CD4-positive, alpha-beta T cell (primary cell): Measurements from ENCODE around the gene CORO7. TPM values are rescaled to one million over a fixed set of nuclear protein-coding genes. Genes with fewer than 3 reads are reported as not detected.

Experiments
- ATAC-seq: fragments of 200-7000 bp; cut with Tn5 transposase; one replicate; pipeline ENCODE4 v1.10.0; 2022; ENCODE audit warnings: mild to moderate bottlenecking; ENCODE audit not compliant: poor library complexity
- CTCF ChIA-PET: fragments of 350-600 bp; sonication (Branson Sonifier 250); formaldehyde crosslinking; loops from one replicate; lab custom pipeline; 2021; ENCODE audit warnings: antibody characterized with exemption, inconsistent platforms; lab: Charles Lee
- POLR2A ChIA-PET: fragments of 350-600 bp; sonication (Branson Sonifier 250); formaldehyde crosslinking; loops from one replicate; lab custom pipeline; 2021; ENCODE audit warnings: antibody characterized with exemption, inconsistent platforms; lab: Charles Lee
- DNase-seq, 14 experiments: peaks; one replicate each; pipeline ENCODE4 v3.0.0-alpha.2; 2013 to 2020; ENCODE audit warnings: mixed read lengths in 2 of 14
- H3K27ac ChIP-seq, 2 donors: one replicate each; pipeline versions ENCODE4 v1.5.1 to v1.7.0; 2013; ENCODE audit warnings: low read length in 2 of 2, low read depth in 1 of 2, mild to moderate bottlenecking in 1 of 2
- H3K27me3 ChIP-seq, 2 experiments: 1 replicate in 1 of 2; 2 replicates in 1 of 2; pipeline versions ENCODE4 v1.6.1 to v1.7.0; 2013; ENCODE audit warnings: low read length in 2 of 2, control low read depth in 1 of 2, mild to moderate bottlenecking in 1 of 2, moderate library complexity in 1 of 2; ENCODE audit not compliant: insufficient read depth in 2 of 2, control insufficient read depth in 1 of 2
- H3K36me3 ChIP-seq: one replicate; pipeline ENCODE4 v1.6.1; 2013; ENCODE audit warnings: low read length, control low read depth; ENCODE audit not compliant: insufficient read depth
- H3K4me1 ChIP-seq: one replicate; pipeline ENCODE4 v1.6.1; 2013; ENCODE audit warnings: low read length, control low read depth; ENCODE audit not compliant: insufficient read depth
- H3K4me3 ChIP-seq: one replicate; pipeline ENCODE4 v1.5.1; 2013; ENCODE audit warnings: mild to moderate bottlenecking, low read length, moderate library complexity
- H3K9me3 ChIP-seq, 2 experiments: 1 replicate in 1 of 2; 2 replicates in 1 of 2; pipeline versions ENCODE4 v1.6.1 to v1.7.0; 2013; ENCODE audit warnings: low read length in 2 of 2, mild to moderate bottlenecking in 2 of 2, control low read depth in 1 of 2, moderate library complexity in 1 of 2; ENCODE audit not compliant: control insufficient read depth in 1 of 2, insufficient read depth in 1 of 2
- H3K27ac Mint-ChIP-seq: one replicate; pipeline ENCODE4 v1.8.0; 2020; ENCODE audit warnings: mixed read lengths
- H3K27me3 Mint-ChIP-seq: one replicate; pipeline ENCODE4 v1.8.0; 2021; ENCODE audit warnings: mixed read lengths
- H3K36me3 Mint-ChIP-seq: one replicate; pipeline ENCODE4 v1.8.0; 2021; ENCODE audit warnings: low read depth, mixed read lengths
- H3K4me1 Mint-ChIP-seq: one replicate; pipeline ENCODE4 v1.8.0; 2021; ENCODE audit warnings: low read depth, mixed read lengths
- H3K4me3 Mint-ChIP-seq: one replicate; pipeline ENCODE4 v1.8.0; 2020; ENCODE audit warnings: mild to moderate bottlenecking, mixed read lengths
- H3K9me3 Mint-ChIP-seq: one replicate; pipeline ENCODE4 v1.8.0; 2020; ENCODE audit warnings: mixed read lengths
- intact Hi-C, 2 experiments: fragments of 100-400 bp; cut with DNase I in 1 of 2; cut with micrococcal nuclease in 1 of 2; formaldehyde crosslinking; loops; one replicate each; pipeline versions ENCODE4 v1.15.1 to v1.9.0; 2023 to 2025; cut with DNase I, micrococcal nuclease
- total RNA-seq, 174 experiments: library from RNA in 2 of 174; stranded (reverse) in 2 of 174; gene quantifications; one replicate each; pipeline ENCODE4 v1.2.3 and lab custom pipeline; 2021 to 2026
- TF ChIP-seq, protein P1 (sequence below): fragments of 200-600 bp; IDR thresholded peaks from one replicate; pipeline ENCODE4 v1.8.0; 2022; ENCODE audit warnings: antibody characterized with exemption, mild to moderate bottlenecking

CORO7 gene
- total RNA-seq, 2 experiments from 2014 or later: 801 to 805 TPM

- DNase-seq (peak; percentile 95 to 100 (median 97)), ATAC-seq (peak; percentile 85)
- peaks cover 42% of the 10 kb centered on the region for H3K4me1 ChIP-seq
- no peaks in the 10 kb centered on the region for H3K27me3 Mint-ChIP-seq
- H3K4me3 Mint-ChIP-seq: peak within 1 kb of the TSS; percentile 98
- peak within 1 kb of the TSS; percentile 69 to 71 for H3K27ac ChIP-seq
- peak within 1 kb of the TSS; percentile 94 for H3K27ac Mint-ChIP-seq
- peak within 1 kb of the TSS; percentile 96 for H3K4me3 ChIP-seq
- H3K36me3 ChIP-seq: peaks cover 21% of the 10 kb centered on the region
- CTCF ChIA-PET: interaction anchor here (1.0 to 2.0 kb wide), 4 partner anchors 8 to 97 kb away, joined by 3 to 10 read pairs (median 4); no protein-coding TSS in a partner anchor
- intact Hi-C loops: loop anchor here in 1 of 2 experiments (1.0 to 10.0 kb wide), 4 partner anchors 44 to 264 kb away; partner anchors contain the start of genes CORO7, TFAP4 and UBALD1
- TF ChIP-seq, protein P1, sequence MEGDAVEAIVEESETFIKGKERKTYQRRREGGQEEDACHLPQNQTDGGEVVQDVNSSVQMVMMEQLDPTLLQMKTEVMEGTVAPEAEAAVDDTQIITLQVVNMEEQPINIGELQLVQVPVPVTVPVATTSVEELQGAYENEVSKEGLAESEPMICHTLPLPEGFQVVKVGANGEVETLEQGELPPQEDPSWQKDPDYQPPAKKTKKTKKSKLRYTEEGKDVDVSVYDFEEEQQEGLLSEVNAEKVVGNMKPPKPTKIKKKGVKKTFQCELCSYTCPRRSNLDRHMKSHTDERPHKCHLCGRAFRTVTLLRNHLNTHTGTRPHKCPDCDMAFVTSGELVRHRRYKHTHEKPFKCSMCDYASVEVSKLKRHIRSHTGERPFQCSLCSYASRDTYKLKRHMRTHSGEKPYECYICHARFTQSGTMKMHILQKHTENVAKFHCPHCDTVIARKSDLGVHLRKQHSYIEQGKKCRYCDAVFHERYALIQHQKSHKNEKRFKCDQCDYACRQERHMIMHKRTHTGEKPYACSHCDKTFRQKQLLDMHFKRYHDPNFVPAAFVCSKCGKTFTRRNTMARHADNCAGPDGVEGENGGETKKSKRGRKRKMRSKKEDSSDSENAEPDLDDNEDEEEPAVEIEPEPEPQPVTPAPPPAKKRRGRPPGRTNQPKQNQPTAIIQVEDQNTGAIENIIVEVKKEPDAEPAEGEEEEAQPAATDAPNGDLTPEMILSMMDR: no peak
- POLR2A ChIA-PET: interaction anchor here (0.7 to 2.1 kb wide), 7 partner anchors 9 to 234 kb away, joined by 3 to 10 read pairs (median 4); partner anchors contain the start of gene TFAP4
- no peaks in the 10 kb centered on the region for H3K9me3 Mint-ChIP-seq
- H3K9me3 ChIP-seq: no peaks in the 10 kb centered on the region
- peaks cover 27% of the 10 kb centered on the region for H3K4me1 Mint-ChIP-seq
- H3K36me3 Mint-ChIP-seq: peaks cover 28% of the 10 kb centered on the region
- no peaks in the 10 kb centered on the region for H3K27me3 ChIP-seq
These were observed 65.4 kb downstream of the CORO7 start, which contains the start of gene PAM16 for GRCh38 chr16:4350787-4351659. Gene PAM16 (minus strand): TSS chr16:4351321. CDS start chr16:4351234, 87 bp downstream.

- H3K36me3 ChIP-seq: peaks cover 23% of the 10 kb centered on the region
- no peak for DNase-seq
- TF ChIP-seq, protein P1: no peak
- H3K4me3 ChIP-seq: peak overlapping the region; percentile 96
- peak overlapping the region; percentile 94 for H3K27ac Mint-ChIP-seq
- H3K4me3 Mint-ChIP-seq: peak overlapping the region; percentile 98
- peaks cover 29% of the 10 kb centered on the region for H3K36me3 Mint-ChIP-seq
- H3K4me1 Mint-ChIP-seq: peaks cover 27% of the 10 kb centered on the region
- H3K27ac ChIP-seq: peak overlapping the region; percentile 69 to 71
- no peaks in the 10 kb centered on the region for H3K9me3 ChIP-seq
- no peaks in the 10 kb centered on the region for H3K9me3 Mint-ChIP-seq
- no peaks in the 10 kb centered on the region for H3K27me3 Mint-ChIP-seq
- ATAC-seq: no peak
- no peaks in the 10 kb centered on the region for H3K27me3 ChIP-seq
- ChIA-PET CTCF (interaction anchor here (1.0 to 2.0 kb wide), 5 partner anchors 9 to 97 kb away, joined by 3 to 10 read pairs (median 4); no protein-coding TSS in a partner anchor), POLR2A (interaction anchor here (0.7 to 2.1 kb wide), 7 partner anchors 9 to 155 kb away, joined by 3 to 10 read pairs (median 4); partner anchors contain the start of gene TFAP4)
- intact Hi-C loops: loop anchor here in 1 of 2 experiments (5.0 to 10.0 kb wide), 3 partner anchors 67 to 264 kb away; partner anchors contain the start of genes CORO7, TFAP4 and UBALD1
- H3K4me1 ChIP-seq: peaks cover 48% of the 10 kb centered on the region
These were observed 66.0 kb downstream of the CORO7 start for GRCh38 chr16:4350365-4350786.

- H3K4me1 ChIP-seq: peaks cover 48% of the 10 kb centered on the region
- H3K36me3 ChIP-seq: peaks cover 13% of the 10 kb centered on the region
- no peak overlapping the region for H3K4me3 ChIP-seq
- TF ChIP-seq, protein P1: no peak
- Mint-ChIP-seq H3K4me3 (no peak overlapping the region), H3K27ac (peak overlapping the region; percentile 42), H3K36me3 (peaks cover 24% of the 10 kb centered on the region), H3K9me3 (no peaks in the 10 kb centered on the region), H3K27me3 (no peaks in the 10 kb centered on the region), H3K4me1 (peaks cover 33% of the 10 kb centered on the region)
- DNase-seq (no peak), ATAC-seq (no peak)
- H3K9me3 ChIP-seq: no peaks in the 10 kb centered on the region
- CTCF ChIA-PET: interaction anchor here (1.1 kb wide), 1 partner anchor 95 kb away, joined by 4 read pairs; no protein-coding TSS in a partner anchor
- no peak overlapping the region for H3K27ac ChIP-seq
- H3K27me3 ChIP-seq: no peaks in the 10 kb centered on the region
- intact Hi-C loops: no loop called here
- POLR2A ChIA-PET: interaction anchor here (0.9 to 1.7 kb wide), 3 partner anchors 76 to 155 kb away, joined by 4 to 10 read pairs (median 5); partner anchors contain the start of gene TFAP4
These were observed 67.1 kb downstream of the CORO7 start for GRCh38 chr16:4349332-4349731.
